Measurements from ENCODE around the gene SLC19A1. TPM values are rescaled to one million over a fixed set of nuclear protein-coding genes. Genes with fewer than 3 reads are reported as not detected.

SLC19A1 gene
- polyA plus RNA-seq, 3 donors: 25.0 to 53.0 (median 39.9) TPM

GRCh38 chr21:45534636-45535331 is 7.5 kb downstream of the SLC19A1 start:
- peaks cover 48 to 58% of the 10 kb centered on the region in 2 donors for H3K4me1 ChIP-seq (ENCODE audit: control insufficient read depth in 1 of 2, insufficient read depth in 2 of 2, low read length in 2 of 2)
- intact Hi-C loops (cut with micrococcal nuclease): no loop called here
- H3K9me3 Mint-ChIP-seq: peaks cover 0 to 6% (median 0%) of the 10 kb centered on the region in 7 donors
- no peaks in the 10 kb centered on the region for H3K27me3 ChIP-seq (ENCODE audit: control insufficient read depth in 2 of 2, insufficient read depth in 2 of 2, low read length in 2 of 2)
- no peak overlapping the region for H2AFZ ChIP-seq (ENCODE audit: insufficient read depth, low read depth, low read length, poor library complexity, severe bottlenecking)
- H4K20me1 ChIP-seq (ENCODE audit: insufficient read depth, low read length): peaks cover 2% of the 10 kb centered on the region
- peaks cover 31 to 34% of the 10 kb centered on the region in 2 donors for H3K36me3 ChIP-seq (replicated peaks in 1 of 2; ENCODE audit: control insufficient read depth in 1 of 2, insufficient read depth in 2 of 2, low read length in 2 of 2)
- DNase-seq: no peak
- H3K79me2 ChIP-seq (ENCODE audit: insufficient read depth, low read length): peaks cover 74% of the 10 kb centered on the region
- peak overlapping the region; percentile 94 for H3K27ac ChIP-seq (ENCODE audit: low read depth in 1 of 2, low read length in 2 of 2)
- TF ChIP-seq CTCF (IDR thresholded peaks at IDR 0.05): no peak
- H3K9ac ChIP-seq (ENCODE audit: insufficient read depth, low read length, poor library complexity, severe bottlenecking): peak overlapping the region; percentile 70
- peaks cover 62% of the 10 kb centered on the region for H3K4me1 Mint-ChIP-seq
- peaks cover 25 to 47% of the 10 kb centered on the region in 2 donors for H3K36me3 Mint-ChIP-seq
- WGBS (ENCODE audit: insufficient coverage): 68% methylated on average over 24 of the region's 28 CpGs
- H3K27ac Mint-ChIP-seq: peak overlapping the region; percentile 93 to 96 (median 95)
- peak overlapping the region; percentile 62 for H3K4me2 ChIP-seq (replicated peaks; ENCODE audit: extremely low read depth, low read length, poor library complexity, severe bottlenecking)
- peaks cover 0 to 1% (median 0%) of the 10 kb centered on the region in 3 donors for H3K27me3 Mint-ChIP-seq (ENCODE audit: low read depth in 3 of 3)
- H3K9me3 ChIP-seq (replicated peaks in 1 of 2; ENCODE audit: control insufficient read depth in 1 of 2, insufficient read depth in 1 of 2, low read length in 2 of 2): no peaks in the 10 kb centered on the region
- peak overlapping the region in 2 of 3 experiments; percentile 31 to 60 for H3K4me3 ChIP-seq (replicated peaks in 1 of 3; ENCODE audit: low read depth in 2 of 3, low read length in 3 of 3)
- peak overlapping the region; percentile 63 to 88 for H3K4me3 Mint-ChIP-seq

DNA sequence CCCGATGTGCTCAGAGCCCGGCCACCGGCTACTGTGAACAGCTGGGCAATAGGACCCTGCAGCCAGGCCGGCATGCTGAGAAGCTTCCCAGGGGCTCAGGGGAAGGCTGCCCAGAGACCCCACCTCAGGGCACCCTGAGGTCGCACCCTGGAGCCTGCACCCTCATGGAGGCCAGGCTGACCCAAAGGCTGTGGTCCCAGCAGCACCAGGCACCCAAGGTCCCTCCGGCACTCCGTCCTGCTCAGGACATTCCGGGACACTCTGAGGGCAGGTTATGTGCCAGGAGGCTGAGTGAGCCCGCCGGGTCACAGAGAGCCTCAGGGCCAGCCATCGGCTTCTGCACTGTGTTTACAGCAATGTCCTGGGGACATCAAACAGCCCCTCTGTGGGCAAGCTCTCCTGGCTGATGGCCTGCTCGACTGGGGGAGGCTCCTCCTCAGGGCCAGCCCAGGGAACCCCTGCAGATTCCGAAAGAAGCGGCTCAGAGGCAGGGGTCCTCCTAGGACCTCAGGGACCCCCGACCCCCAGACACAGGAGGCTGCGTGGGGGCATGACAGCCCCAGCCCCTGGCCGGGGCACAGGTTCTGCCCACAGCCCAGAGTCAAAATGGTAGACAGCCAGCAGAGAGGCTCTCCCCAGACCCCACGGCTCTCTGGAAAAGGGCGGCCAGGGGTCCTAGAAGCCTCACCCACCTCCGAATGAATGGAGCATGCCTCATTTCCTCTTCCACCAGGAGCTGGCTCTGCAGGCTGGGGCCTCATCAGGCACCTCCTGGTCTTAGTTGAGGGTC is 8.2 kb downstream of the SLC19A1 start:
- Histone ChIP-seq H3K4me3 (replicated peaks in 1 of 3; ENCODE audit: low read depth in 2 of 3, low read length in 3 of 3) (peak overlapping the region in 1 of 3 experiments; percentile 60), H3K27me3 (ENCODE audit: control insufficient read depth in 2 of 2, insufficient read depth in 2 of 2, low read length in 2 of 2) (no peaks in the 10 kb centered on the region), H3K9ac (ENCODE audit: insufficient read depth, low read length, poor library complexity, severe bottlenecking) (peak overlapping the region; percentile 47), H3K4me2 (replicated peaks; ENCODE audit: extremely low read depth, low read length, poor library complexity, severe bottlenecking) (peak overlapping the region; percentile 62), H3K36me3 (replicated peaks in 1 of 2; ENCODE audit: control insufficient read depth in 1 of 2, insufficient read depth in 2 of 2, low read length in 2 of 2) (peaks cover 34 to 37% of the 10 kb centered on the region in 2 donors), H3K27ac (ENCODE audit: low read depth in 1 of 2, low read length in 2 of 2) (peak overlapping the region; percentile 94), H2AFZ (ENCODE audit: insufficient read depth, low read depth, low read length, poor library complexity, severe bottlenecking) (no peak overlapping the region), H3K4me1 (ENCODE audit: control insufficient read depth in 1 of 2, insufficient read depth in 2 of 2, low read length in 2 of 2) (peaks cover 48 to 54% of the 10 kb centered on the region in 2 donors), H3K9me3 (replicated peaks in 1 of 2; ENCODE audit: control insufficient read depth in 1 of 2, insufficient read depth in 1 of 2, low read length in 2 of 2) (no peaks in the 10 kb centered on the region), H3K79me2 (ENCODE audit: insufficient read depth, low read length) (peaks cover 67% of the 10 kb centered on the region), H4K20me1 (ENCODE audit: insufficient read depth, low read length) (no peaks in the 10 kb centered on the region)
- Mint-ChIP-seq H3K27ac (peak overlapping the region in 6 of 7 donors; percentile 14 to 95 (median 93)), H3K36me3 (peaks cover 22 to 40% of the 10 kb centered on the region in 2 donors), H3K9me3 (peaks cover 0 to 6% (median 0%) of the 10 kb centered on the region in 7 donors), H3K4me3 (peak overlapping the region in 1 of 2 donors; percentile 53), H3K27me3 (ENCODE audit: low read depth in 3 of 3) (no peaks in the 10 kb centered on the region), H3K4me1 (peaks cover 54% of the 10 kb centered on the region)
- WGBS (ENCODE audit: insufficient coverage): 92% methylated on average over 19 of the region's 20 CpGs
- DNase-seq: no peak
- intact Hi-C loops (cut with micrococcal nuclease): no loop called here
- TF ChIP-seq CTCF (IDR thresholded peaks at IDR 0.05): no peak
